NCI-H1436 (cell line): ENCODE results near the gene REG1B.

Experiments
- DNase-seq: peaks from one replicate; lab custom pipeline; 2025; lab: John Stamatoyannopoulos, UW

Gene REG1B

GRCh38 chr2:79087785-79088364 is at the start of gene REG1B:
TSS of gene REG1B (minus strand) at chr2:79087993. CDS start at chr2:79087612, 381 bp downstream.
- DNase-seq: no peak

GRCh38 chr2:79131687-79132086 is 43.9 kb upstream of the REG1B start:
- DNase-seq: no peak

- no peak for DNase-seq
Observed at GRCh38 chr2:79129804-79130203, 42.0 kb upstream of the REG1B start.

GRCh38 chr2:79129260-79129659 is 41.5 kb upstream of the REG1B start:
- no peak for DNase-seq

- DNase-seq: no peak
Observed at GRCh38 chr2:79128406-79128805, 40.6 kb upstream of the REG1B start.

- DNase-seq: no peak
Observed at GRCh38 chr2:79125721-79125985, 37.9 kb upstream of the REG1B start.

GRCh38 chr2:79124907-79125720 is 37.3 kb upstream of the REG1B start:
- DNase-seq: no peak

DNA sequence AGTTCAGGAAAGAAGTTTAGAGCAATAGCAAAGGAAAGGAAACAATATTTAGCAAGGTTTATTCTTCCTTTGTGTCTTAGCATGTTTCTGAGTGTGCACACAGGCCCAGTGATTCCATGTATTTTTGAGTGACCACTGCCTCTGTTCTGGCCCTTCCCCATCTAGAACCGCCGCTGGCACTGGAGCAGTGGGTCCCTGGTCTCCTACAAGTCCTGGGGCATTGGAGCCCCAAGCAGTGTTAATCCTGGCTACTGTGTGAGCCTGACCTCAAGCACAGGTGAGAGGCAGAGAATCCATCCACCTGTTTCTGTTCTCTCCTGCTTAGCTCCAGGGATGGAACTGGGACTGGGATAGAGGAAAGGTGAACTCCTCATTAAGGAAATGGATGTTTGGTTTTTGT is 34.9 kb upstream of the REG1B start:
- no peak for DNase-seq

DNA sequence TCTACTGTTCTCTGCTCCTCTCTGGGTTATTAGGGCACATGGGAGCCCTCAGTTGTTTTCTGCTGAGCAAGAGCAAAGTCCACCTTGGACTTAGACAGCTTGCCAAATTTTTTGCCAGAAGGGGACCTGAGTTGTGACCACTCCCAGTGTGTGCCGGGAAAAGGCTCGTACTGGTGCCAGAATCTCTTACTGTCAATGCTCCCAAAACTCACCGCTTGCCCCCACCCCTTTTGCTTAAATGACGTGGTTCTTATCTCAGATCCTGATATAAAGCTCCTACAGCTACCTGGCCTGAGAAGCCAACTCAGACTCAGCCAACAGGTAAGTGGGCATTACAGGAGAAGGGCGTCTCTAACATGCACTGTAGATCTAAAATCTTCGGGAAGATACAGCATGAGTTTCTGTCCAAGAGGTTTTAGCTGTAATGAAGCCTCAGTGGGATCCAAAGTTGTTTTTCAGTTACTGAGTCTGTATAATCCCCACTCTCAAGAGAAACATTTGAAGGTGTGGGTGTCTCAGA is 32.5 kb upstream of the REG1B start, which contains the start of gene REG1A:
Gene REG1A, plus strand, starts transcription at position 295 of the 520 bp plus-strand sequence. CDS start 374 bp downstream, outside the sequence.
- DNase-seq: no peak

DNA sequence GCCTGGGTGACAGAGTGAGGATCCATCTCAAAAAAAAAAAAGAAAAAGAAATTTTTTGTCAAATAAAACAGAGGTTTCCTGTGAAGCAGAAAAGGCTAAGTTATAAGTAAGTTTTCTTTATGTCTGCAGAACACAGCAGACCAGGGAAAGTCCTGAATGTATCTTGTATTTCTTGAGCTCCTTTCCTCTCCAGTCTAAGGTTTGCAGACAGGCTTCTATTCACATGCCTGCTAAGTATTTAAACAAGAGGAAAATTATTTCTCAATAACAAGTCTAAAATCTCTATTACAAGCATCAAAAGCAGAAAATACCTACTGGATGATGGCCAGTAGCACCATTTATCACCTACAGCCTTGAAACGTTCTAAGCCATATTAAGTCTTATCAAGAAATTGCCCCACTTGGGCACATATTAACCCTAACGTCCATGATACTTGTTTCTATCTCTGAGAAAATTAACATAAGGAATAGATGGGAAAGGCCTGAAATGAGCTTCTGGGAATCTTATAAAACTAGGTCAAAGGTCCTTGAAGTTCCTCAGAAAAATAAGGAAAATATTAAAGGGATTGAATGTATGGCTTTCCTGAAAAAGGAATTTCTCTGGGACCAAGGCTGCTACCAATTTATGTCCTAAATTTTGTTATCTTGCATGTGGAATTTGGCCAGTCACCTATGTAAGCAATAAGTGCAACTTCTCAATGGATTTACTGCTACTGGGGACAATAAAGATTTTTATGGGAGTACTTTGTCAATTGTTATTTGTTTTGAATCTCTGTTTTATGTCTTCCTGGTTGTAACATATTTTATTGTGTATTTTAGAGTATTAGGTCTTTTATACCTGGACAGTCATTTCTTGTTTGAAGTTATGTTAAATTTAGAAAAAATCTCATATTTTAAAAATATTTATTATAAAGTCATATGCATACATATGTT is 29.5 kb upstream of the REG1B start:
- no peak for DNase-seq

DNA sequence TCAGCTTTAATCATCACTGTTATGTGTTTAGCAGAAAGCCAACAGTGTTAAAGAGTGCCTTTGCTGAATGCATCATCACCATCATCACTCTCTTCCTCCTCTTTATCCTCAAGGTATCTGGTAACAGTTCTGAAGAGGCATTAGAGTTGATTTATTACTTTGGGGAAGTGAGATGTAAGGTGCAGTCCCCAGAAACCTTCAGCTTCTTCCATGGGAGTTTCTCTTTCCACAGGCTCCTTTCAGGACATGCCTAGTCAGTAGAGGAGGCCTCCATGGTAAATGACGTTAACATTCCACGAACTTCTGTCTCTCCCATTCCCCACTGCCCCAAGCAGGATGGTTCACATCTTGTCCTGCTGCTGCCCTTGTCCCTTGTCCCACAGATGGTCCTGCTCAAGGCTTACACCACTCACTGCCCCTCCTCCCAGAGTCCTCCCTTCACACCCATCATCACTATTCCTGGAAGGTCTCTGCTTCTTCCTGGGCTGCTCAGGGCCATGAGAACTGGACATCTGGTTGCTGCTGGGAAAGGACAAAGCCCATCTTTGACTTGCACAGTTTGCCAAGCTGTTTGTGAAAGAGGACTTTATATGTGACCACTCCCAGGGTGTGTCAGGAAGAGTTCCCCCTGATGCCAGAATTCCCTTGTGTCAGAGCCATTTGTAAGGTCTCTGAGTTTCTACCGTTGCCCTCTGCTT is 27.2 kb upstream of the REG1B start:
- DNase-seq: no peak

DNA sequence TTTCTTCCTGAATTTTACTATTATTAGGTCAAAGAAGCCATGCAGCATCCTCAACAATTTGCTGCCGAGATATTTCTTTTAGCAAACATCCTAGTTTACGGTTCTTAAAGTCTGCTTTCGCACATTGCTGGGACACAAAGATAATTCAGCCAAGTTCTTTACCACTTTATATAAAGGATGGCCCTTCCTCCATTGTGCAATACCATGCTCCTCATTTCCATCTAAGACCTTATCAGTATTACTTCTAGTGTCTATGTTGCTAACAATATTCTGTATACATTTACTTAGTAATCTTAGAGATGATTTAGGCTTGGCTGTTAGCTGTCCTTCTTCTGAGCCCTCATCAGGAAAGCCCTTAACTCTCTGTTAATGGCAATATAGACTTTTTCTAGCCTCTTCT is 24.5 kb upstream of the REG1B start:
- no peak for DNase-seq

GRCh38 chr2:79105259-79105658 is 17.5 kb upstream of the REG1B start:
- DNase-seq: no peak

DNA sequence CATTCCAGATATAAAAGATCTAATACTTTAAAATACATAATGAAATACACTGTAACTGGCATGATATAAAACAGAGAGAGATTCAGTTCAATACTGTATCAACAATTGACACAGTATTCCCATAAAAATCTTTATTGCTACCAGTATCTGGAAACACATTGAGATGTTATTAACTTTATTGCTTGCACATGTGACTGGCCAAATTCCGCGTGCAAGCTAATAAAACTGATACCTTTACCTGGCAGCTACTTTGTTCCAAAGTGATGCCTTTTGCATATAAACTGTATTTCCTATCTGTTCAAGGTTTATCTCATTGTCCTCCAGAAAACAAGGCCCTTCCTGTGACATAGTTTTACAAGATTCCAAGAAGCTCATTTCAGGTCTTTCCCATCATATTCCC is 15.4 kb upstream of the REG1B start:
- DNase-seq: no peak

GRCh38 chr2:79101024-79101423 is 13.2 kb upstream of the REG1B start:
- DNase-seq: no peak

DNA sequence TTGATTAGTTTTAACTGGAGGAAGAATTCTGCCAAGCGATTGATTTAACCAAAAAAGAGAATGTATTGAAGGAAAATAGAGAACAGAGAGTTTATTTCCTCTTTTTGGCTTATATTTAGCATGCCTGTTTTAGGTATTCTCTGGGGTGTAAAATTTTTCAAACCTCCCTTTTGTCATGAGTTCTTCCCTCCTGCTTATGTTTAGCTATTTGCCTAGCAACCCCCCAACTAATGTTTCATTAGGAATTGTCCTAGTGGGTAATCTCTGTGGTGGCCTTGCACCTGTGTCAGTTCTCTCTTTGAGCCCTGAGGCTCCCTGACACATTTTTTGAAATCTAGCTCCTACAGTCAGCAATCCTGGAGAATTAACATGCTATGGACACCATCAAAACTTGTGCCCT is 12.5 kb upstream of the REG1B start:
- no peak for DNase-seq

DNA sequence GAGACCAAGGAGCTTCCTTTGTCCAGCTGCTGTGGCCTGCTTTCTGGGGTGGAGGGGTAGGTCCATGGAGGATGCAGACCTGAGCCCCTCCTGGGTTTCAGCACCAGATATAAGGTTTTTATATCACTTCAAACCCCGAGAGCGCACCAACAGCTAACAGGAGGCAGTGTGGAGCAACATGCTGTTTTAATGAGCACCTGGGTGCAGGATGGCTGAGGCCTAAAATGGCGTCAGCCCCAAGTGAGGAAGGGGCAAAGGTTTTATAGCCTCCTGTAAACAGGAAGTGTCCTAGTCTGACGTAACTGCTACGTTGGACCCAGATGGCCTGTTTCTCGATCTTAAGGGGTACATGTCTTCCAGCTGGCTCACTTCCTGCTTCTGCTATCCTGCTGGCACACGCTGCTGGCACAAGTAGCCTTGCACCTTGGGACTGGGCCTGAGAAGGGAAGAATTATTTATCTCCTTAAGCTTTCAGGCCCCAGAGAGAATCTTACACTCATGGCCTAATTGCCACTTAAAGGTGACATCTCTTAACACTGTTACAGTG is 11.4 kb upstream of the REG1B start:
- DNase-seq: no peak

GRCh38 chr2:79097843-79098242 is 10.1 kb upstream of the REG1B start:
- no peak for DNase-seq

GRCh38 chr2:79090693-79091092 is 2.9 kb upstream of the REG1B start:
- DNase-seq: no peak

GRCh38 chr2:79086255-79086654 is 1.5 kb downstream of the REG1B start:
- DNase-seq: no peak

- DNase-seq: no peak
Observed at GRCh38 chr2:79085382-79085781, 2.4 kb downstream of the REG1B start.
